ENCODE results near the gene MT1F.
A peak's percentile ranks its signal among the peaks of the same experiment; 100 is the strongest.
"Not testable (repeated sequence)": the region's sequence is repeated elsewhere in the genome, so short reads cannot be mapped to it uniquely, and the experiment has no call there.

Gene MT1F

DNA sequence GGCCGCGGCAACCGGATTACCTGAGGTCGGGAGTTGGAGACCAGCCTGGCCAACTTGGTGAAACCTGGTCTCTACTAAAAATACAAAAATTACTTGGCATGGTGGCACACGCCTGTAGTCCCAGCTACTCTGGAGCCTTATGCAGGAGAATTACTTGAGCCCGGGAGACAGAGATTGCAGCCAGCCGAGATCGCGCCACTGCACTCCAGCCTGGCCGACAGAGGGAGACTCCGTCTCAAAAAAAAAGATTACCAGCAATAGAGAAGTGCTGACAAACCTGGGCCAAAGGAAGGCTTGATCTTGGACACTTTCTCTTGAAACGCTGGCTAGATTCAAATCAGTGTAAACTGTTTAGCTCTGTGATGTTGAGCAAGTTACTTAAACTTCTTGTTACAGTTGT, 16.2 kb downstream of the MT1F start:
- DNase-seq = peak; percentile 55

DNA sequence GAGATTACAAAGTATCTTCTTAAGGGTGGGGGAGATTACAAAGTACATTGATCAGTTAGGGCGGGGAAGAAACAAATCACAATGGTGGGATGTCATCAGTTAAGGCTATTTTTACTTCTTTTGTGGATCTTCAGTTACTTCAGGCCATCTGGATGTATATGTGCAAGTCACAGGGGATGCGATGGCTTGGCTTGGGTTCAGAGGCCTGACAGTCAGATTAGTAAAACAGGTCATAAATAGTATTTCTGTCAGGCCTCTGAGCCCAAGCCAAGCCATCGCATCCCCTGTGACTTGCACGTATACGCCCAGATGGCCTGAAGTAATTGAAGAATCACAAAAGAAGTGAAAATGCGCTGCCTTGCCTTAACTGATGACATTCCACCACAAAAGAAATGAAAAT, 16.8 kb downstream of the MT1F start:
- not testable (repeated sequence) for DNase-seq

DNA sequence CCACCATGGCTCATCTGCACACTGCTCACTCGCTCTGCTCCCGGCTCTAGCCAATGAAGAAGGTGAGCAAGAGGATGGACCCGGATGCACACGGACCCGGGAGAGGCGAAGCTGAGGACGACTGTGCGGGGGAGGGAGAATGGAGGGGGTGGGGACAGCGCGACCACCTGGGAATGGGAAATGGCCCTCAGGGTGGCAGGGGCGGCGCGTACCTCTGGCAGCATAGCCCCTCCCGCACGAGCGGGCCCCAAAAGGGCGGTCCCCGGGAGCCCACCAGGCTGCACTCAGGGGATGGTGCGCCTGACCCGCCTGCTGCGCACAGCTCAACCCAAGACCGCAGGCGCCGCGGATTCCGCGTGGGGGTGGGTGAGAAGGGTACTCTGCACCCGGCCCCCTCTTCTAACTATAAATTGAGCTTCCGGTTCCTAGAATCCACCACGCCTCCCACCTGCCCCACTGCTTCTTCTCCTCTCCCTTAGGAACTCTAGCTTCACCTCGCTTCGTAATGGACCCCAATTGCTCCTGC, 18.0 kb downstream of the MT1F start:
- DNase-seq = no peak

DNA sequence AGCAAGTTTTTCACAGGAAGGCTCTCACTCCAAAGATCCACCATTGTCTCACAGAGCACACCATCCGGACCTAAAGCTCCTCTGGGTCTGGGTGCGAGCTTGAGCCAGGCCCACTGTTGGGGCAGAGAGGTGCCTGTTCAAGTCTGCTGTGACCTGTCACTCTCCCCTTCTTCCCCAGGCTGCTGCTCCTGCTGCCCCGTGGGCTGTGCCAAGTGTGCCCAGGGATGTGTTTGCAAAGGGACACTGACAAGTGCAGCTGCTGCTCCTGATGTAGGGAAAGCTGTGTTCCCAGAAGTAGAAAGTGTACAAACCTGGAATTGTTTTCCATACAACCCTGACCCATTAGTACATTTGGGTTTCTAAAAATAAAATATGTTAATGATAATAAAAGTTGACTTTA, 19.7 kb downstream of the MT1F start:
- no peak for DNase-seq

DNA sequence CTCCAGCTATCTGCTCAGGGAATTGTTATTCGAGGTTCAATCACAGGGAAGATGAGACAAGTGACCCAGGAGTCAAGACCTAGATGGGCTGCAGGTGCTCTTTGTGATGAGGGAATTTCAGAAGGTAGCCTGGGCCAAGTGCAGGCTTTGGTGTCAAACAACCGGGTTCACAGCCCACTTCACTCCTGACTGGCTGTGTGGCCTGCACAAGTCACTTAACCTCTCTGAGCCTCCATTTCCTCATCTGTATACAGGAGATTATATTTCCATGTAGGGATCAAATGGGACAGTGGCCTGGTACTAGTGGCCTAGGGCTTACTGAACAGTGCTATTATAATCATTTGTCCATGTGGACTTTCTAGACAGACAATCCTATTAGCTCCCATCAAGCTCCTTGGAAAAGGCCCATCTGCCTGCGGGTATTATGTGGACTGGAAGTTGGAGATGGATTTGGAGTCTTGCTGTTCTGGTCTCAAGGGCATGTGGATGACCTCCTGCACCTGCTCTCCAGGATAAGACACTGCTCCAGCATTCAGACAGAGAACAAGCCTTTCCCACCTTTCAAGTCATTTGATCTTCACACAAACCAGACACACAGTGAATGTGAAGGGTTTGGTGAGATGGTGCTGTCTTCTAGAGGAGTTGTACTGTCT, 21.4 kb downstream of the MT1F start:
- DNase-seq = no peak

DNA sequence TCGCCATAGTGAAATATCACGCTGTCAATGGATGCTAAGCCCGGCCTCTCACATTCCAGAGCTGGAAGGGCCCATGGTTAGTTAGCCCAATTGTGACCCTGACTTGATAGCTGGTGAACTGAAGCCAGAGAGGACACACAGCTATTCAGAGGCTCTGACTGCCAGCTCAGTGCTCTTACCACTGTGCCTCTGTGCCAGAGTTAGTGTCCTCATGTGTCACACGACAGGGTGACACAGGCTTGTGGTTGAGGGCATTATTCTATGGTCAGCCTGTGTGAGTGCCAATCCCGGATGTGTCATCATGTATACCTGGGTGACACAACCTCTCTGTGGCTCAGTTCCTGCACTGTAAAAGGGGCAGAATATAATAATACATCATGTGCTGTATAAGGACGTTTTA, 22.1 kb downstream of the MT1F start:
- DNase-seq = peak; percentile 47

DNA sequence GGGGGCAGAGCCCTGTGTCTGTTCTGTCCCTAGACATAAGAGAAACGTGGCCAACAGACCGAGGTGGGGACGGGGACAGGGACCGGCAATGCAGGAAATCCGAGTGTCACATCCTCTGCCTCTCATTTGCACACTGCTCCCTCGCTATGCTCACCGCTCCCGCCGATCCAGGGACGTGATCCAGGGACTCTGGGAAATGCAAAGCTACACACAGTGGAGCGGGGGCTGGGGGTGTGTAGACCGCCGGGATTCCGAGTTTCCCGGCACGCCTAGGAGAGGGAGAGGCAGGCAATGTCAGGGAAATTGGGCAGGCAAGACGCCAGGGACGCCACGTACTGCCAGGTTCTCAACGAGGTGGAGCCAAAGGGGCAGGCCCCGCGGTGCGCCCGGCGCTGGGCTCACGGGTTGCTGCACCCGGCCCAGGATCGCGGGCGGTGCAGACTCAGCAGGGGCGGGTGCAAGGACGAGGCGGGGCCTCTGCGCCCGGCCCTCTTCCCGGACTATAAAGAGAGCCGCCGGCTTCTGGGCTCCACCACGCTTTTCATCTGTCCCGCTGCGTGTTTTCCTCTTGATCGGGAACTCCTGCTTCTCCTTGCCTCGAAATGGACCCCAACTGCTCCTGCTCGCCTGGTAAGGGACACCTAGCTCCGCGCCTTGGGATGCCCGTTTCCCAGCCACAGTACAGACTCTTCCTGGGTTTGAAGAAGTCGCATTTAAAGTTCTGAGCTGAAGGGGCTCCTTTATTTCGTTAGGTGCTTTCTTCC, 24.4 kb downstream of the MT1F start, which contains the start of gene MT1X:
Gene MT1X, plus strand, starts transcription at position 532 of the 764 bp plus-strand sequence. Its CDS starts 71 bp downstream, at position 603.
- peak; percentile 90 for DNase-seq

DNA sequence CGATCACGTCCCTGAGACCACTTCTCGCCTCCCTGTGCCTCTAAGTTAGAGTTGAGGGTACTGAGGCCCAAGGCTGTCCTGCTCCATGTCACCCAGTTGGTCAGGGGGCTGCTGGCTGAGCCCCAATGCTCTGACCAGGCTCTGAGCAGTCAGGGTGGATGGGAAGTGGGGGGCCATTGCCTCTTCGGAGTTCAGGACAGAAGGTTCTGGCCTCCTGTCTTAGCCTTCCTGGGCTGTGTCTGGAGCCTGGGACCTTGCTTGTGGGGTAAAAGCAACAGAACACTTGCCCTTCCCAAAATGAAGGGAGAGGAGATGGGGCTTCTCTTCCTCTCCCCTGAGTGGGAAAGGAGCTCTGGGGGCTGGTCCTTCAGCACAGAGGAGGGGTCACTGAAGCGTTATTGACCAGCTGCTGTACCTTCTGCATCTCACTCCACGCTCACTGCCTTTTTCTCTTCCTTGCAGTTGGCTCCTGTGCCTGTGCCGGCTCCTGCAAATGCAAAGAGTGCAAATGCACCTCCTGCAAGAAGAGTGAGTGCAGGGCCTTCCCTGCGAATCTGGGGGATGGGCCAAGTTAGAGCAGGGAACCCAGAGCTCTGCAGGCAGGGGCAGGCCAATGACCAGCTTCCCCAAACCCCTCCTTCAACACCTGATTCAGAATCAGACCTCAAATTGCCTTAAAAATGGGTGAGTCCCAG, 25.1 kb downstream of the MT1F start:
- DNase-seq = no peak

DNA sequence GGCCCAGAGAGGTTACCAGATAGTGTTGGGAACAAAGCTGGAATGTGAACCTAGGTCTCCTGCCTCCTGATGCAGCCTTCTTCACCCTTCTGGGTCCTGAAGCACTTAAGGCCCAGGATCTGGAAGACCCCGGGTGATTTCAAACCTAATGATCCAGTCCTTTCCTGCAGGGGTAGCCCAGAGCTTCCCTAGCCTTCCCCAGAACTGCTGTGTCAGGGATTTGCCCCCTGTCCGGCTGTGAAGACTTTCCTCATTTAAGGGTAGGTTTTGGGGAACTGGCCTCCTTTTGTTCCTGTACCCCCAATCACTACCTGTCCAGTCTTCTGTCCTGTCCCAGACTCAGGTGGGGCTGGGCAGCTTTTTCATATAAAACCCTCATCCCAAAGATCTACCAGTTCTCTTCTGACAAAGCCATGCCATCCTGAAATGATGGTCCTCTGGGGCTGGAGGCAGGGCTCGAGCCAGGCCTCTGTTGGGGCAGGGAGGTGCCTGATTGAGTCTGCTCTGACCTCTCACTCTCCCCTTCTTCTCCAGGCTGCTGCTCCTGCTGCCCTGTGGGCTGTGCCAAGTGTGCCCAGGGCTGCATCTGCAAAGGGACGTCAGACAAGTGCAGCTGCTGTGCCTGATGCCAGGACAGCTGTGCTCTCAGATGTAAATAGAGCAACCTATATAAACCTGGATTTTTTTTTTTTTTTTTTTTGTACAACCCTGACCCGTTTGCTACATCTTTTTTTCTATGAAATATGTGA, 25.8 kb downstream of the MT1F start:
- no peak for DNase-seq

DNA sequence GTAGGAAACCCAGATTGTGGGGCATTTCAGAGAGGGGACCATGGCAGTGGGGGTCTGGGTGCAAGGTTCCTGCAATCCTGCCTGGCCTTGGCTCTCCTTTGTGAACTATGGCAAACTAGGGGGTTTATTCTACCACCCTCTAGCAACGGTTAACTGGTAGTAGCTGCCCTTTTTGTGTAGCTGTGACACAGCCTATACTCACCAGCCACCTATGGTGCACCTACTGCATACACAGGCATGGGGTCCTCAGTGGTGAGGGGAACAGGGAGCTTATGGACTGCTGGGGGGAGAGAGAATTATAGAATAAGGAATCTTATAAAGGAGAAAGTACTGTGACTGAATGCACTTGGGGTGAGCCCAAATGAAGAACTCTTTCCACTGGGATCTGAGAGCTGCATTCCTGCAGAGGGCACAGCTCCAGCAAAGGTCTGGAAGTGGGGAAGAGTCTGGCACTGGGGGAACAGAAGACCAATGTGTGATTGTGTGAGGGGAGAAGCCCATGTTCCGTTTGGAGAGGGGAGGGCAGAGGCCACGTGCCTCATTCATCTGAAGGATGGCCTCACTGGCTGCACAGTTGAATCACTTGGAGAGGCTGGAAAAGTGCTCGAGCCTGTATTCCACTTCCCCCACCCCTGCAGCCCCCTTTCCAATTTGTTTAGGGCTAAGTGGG, 26.6 kb downstream of the MT1F start:
- DNase-seq = no peak

DNA sequence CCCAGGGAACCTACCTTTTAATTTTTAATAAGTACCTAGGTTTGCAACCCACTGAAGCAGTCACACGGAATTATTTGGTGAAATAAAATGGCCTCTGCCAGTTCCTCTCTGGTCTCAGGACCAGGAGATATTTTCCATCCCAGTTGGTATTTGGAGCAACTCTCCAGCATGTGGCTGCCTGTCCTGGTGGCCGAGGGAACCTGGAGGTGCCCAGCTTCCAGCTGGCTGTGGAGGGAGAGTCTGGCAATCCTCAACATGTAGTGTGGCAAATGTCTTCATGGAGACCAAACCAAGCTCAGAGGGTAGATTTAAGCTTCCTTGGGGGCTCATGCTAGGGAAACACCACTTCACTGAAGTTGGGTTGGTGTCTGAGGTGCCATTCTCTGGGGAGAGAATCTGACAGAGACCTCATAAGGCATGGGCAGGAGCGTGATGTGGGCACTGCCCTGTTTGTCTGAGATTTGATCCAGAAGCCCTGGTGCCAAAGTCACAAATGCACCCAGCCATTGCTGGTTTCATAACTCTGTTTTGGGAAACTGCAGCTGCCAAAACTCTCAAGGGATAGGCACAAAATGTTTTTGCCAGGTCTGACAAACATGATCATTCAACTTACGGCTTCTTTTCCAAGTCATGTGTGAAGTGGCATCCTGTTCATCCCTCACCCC, 27.3 kb downstream of the MT1F start:
- DNase-seq = no peak

DNA sequence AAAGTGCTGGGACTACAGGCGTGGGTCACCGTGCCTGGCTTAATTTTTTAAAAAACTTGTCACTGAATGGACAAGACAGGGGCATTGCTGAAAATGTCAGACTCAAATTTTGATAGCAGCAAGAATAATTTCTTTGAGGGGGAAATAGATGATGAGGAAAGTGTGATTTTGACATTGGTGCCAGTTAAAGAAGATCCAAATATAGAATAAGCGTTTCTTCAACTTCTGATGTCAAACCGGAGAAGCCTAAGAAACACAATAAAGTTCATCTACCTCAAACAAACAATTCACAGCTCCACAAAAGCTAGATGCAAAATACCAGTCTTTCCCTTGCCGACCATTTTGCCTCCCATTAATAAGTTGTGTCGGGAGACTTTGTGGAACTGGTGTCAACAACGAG, 29.0 kb downstream of the MT1F start:
- DNase-seq = no peak

DNA sequence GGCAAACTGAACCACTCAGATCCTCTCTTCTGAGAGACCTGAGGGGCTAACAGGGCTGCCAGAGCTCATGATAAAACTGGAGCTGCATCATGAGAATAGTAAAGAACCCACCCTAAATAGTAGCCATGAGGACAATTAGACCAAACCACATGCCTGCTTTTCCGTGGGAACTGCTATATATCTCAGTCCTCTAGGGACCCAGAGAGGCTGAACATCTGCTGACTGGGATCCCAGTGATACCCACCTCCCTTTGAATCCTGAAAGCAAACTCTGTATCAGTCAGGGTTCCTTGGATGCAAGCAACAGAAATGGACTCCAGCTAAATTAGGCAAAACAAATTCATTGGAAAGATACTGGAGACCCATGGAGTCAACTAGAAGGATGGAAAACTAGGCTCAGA, 31.0 kb downstream of the MT1F start:
- DNase-seq = no peak

DNA sequence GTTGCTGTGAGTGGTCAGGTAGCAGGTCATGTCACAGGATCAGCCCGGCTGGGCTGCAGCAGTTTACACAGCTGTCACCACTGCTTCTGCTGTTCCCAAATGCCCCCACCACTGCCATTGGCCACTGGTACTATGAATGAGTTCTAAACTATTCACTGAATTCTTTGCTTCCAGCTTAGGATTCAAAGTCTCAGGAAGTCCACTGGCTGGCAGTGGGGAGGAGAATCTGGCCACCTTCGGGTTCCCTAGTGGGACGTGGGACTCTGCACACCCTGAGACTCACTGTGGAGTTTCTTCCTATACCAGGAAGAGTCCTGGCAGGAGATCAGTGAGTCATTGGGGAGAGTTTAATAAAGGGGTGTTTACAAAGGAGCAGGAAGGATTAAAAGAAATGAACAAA, 31.4 kb downstream of the MT1F start:
- no peak for DNase-seq

DNA sequence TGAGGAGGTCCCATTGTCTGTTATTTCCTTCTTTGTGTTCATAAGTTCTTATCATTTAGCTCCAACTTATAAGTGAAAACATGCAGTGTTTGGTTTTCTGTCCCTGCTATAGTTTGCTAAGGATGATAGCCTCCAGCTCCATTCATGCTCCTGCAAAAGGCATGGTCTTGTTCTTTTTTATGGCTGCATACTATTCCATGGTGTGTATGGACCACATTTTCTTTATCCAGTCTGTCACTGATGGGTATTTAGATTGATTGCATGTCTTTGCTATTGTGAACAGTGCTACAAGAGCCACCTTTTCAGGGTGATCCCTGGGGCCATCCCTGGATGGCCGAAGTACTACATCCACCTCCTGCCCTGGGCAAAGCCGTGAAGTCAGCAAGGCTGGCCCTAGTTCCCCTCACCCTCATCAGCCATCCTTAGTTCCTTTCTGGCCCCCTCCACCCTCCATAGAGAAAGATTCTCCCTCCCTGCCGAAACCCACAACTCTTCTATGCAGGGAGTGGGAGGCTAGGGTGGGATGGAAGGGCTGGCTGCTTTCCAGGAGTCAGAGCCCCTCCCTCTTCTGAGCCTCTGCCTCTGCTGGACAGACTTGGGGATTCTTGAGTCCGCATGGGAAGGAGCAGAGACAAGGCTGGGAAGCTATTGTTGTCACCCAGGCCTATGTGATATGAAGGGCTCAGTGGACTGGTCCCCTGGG, 32.8 kb downstream of the MT1F start:
- no peak for DNase-seq

DNA sequence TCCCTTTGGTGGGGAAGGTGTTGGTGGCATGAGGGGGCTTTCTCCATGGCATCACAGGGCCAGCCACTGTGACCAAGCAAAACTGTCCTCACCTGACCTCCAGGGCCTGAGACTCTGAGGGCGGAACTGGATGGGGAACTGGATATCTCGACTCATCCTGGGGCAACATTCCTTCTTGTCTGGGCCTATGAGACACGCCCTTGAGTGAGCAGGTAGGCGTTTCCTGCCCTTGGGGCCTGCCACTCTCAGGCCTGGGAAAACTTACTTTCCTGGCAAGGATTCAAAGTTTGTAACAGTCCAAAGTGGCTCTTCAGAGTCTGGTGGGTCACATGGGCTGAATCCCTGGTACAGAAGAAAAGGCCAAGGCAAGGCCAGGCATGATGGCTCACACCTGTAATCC, 34.1 kb downstream of the MT1F start:
- peak; percentile 67 for DNase-seq

DNA sequence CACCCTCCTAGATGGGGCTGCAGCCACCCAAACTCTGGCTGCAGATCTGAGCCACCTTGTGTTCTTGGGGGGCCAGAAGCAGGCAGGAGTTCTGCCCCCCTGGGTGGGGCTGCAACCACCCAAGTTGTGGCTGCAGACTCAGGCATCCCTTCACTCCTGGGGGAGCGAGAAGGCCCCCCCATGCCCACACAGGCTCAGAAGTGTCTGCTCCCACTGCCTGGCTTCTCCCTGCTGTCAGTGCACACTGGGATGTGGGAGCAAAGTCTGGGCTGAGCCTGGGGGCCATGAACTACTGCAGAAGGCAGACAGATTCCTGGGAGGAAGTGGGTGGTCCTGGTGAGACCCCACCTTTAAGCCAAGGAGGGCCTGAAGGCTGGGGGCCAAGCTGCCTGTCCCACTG, 37.5 kb downstream of the MT1F start:
- no peak for DNase-seq

DNA sequence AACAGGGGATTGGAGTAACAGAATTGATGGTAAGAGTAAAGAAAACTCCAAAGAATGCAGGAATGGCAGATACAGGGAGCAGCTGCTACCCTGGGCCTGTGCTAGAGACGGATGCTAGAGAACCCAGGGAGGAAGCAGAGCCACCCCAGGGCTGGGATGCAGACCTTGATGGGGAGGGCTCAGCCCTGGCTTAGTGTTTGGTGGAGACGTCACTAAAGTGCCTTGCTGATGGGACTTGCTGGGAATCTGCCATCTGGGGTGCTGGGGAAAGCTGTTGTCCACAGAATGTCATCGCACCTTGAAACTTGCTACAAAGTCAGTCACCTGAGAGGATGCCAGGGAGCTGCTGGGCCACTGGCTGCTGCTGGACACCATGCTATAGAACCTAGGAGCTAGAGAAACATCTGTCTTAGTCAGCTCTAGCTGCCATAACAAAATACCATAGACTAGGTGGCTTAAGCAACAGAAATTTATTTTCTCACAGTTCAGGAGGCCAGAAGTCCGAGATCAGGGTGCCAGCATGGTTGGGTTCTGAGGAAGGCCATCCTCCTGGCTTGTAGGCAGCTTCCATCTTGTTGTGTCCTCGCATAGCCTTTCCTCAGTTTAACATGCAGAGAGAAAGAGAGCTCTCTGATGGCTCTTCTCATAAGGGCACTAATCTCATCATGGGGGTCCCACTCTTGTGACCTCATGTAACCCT, 39.8 kb downstream of the MT1F start:
- no peak for DNase-seq

DNA sequence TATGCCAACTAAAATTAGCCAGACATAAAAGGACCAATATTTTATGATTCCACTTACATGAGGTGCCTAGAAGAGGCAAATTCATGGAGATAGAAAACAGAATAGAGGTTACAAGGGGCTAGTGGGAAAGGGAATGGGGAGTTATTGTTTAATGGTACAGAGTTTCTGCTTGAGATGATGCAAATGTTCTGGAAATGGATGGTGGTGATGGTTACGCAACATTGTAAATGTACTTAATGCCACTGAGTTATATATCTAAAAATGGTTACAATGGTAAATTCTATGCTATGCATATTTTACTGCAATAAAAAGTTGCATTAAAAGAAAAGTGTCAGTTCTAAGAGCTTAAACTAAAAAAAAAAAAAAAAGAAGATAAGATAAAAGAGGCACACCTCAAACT, 42.4 kb downstream of the MT1F start:
- DNase-seq = no peak

DNA sequence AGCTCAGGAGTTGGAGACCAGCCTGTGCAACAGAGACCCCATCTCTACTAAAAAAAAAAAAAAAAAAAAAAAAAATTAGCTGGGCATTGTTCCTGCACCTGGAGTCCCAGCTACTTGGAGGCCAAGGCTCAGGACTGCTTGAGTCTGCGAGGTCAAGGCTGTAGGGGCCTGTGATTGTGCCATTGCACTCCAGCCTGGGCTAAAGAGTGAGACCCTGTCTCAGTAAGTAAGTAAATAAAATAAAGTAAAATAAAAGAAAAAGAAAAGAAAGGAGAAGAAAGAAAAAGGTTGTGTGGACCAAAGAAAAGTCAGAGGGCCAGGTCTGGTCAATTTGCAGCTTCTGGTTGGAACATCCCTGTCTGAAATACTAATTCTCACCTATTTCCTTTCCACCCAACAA, 42.9 kb downstream of the MT1F start:
- DNase-seq = no peak

DNA sequence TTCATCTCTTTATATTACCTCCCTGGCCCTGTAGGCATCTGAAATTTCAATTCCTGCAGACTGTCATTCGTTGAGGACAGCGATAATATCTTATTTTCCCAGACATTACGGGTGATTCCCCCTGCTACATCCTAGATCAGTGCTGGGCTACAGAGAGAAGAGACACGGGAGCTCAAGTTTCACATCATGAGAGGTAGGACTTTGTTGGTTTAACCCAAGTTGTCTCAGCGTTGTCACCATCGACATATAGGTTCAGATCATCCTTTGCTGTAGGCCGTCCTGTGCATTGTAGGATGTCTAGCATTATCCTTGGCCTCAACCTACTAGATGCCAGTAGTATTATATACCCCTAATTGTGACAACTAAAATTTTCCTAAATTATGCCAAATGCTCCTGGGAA, 43.8 kb downstream of the MT1F start:
- DNase-seq = no peak

All from inflammatory macrophage treated with lipopolysaccharide for 4 hours (primary cell).